UCSD-AML1 (cell line): ENCODE results near the gene ADGRG4.
"Not testable (repeated sequence)": the region's sequence is repeated elsewhere in the genome, so short reads cannot be mapped to it uniquely, and the experiment has no call there.

Experiments
- DNase-seq: peaks from one replicate; lab custom pipeline; 2025; ENCODE audit not compliant: unreplicated experiment; lab: John Stamatoyannopoulos, UW

Gene ADGRG4, protein sequence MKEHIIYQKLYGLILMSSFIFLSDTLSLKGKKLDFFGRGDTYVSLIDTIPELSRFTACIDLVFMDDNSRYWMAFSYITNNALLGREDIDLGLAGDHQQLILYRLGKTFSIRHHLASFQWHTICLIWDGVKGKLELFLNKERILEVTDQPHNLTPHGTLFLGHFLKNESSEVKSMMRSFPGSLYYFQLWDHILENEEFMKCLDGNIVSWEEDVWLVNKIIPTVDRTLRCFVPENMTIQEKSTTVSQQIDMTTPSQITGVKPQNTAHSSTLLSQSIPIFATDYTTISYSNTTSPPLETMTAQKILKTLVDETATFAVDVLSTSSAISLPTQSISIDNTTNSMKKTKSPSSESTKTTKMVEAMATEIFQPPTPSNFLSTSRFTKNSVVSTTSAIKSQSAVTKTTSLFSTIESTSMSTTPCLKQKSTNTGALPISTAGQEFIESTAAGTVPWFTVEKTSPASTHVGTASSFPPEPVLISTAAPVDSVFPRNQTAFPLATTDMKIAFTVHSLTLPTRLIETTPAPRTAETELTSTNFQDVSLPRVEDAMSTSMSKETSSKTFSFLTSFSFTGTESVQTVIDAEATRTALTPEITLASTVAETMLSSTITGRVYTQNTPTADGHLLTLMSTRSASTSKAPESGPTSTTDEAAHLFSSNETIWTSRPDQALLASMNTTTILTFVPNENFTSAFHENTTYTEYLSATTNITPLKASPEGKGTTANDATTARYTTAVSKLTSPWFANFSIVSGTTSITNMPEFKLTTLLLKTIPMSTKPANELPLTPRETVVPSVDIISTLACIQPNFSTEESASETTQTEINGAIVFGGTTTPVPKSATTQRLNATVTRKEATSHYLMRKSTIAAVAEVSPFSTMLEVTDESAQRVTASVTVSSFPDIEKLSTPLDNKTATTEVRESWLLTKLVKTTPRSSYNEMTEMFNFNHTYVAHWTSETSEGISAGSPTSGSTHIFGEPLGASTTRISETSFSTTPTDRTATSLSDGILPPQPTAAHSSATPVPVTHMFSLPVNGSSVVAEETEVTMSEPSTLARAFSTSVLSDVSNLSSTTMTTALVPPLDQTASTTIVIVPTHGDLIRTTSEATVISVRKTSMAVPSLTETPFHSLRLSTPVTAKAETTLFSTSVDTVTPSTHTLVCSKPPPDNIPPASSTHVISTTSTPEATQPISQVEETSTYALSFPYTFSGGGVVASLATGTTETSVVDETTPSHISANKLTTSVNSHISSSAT (N-terminal part only)

GRCh38 chrX:136300721-136301120 lies at the start of gene ADGRG4:
Gene ADGRG4 (plus strand): TSS chrX:136300963. CDS start chrX:136308778, 7,815 bp downstream.
- DNase-seq, result not testable (repeated sequence)

DNA sequence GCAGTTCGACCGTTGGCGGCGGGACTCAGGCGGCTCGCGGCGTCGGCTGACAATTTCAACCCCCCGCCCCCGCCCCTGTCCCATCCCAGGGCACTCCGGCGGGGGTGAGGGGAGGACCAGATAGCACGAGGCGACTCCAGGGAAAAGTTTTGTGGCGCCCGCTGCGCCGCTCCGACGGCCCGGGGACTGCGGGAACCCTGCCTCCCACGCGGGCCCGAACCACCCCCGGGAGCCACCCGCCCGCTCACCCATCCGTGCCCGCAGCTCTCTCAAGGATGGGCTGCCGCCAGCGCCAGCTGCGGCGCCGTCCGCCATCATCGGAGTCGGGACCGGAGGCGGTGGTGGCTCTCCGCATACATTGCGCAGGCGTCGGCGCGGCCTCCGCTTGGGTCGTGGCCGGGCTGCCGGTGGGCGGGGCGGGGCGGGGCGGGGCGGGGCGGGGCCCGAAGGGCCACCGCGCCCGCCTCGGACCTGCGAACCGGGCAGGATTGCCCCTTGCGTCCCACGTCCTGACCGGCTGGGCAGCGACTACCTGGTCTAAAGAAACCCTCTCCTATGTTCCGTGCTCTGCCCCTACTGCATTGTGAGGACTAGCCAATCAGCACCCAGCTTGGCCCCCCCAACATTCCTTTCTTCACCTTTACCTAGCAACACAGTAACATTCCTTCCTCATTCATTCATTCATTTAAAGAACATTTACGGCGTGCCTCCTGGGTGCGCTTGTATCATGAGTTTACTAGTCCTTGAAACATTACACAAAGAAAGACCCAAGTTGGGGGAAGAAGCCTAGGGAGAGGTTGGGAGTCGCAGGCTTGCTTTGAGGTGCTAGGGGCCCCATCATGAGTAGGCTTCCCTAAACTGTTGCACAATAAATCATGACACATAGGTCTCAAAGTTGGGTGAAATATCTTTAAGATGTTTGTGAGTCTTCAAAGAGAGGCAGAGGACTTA lies 49.4 kb upstream of the ADGRG4 start, which contains the start of gene MAP7D3:
Gene MAP7D3, minus strand, starts transcription at position 360 of the 951 bp plus-strand sequence. Its CDS starts 42 bp downstream, at position 318.
- DNase-seq, result peak; percentile 61

DNA sequence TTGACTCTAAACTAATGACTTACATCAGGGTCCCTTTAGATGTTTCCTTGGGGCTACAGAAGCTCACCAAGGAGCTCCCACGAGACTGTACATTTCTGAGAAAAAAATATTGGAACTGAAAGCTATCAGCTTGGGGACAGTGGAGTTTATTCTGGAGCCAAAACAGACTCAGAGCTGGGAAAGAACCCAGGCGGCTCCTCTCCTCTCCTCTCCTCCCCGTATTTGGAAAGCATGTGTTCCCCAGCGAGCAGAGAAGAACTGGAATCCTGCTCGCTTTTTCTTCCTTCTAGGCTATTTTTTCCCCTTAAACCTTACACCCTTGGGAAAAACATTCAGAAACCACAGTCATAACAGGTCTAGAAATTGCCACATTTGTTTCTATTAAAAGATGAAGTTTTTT lies 45.2 kb upstream of the ADGRG4 start:
- DNase-seq, result no peak

- DNase-seq, result no peak
These were observed 44.7 kb upstream of the ADGRG4 start for GRCh38 chrX:136256026-136256425.

DNA sequence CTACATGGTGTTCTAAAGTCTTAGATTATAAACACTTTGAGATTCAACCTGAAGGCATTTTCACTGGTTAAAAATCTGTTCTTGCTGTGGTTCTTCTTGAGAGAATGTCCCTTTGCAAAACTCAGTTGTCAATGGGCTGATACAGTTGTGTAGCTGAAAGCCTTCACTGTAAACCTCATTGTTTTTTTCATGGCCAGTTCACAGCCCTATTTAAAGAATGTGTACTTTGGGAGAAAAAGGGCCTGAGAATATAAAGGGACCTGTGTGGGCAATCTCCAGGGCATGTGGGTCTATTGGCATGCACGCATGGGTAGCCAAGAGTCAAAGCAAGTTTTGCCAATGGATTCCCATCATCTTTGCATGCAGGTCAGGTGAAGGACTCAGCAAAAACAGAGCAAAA lies 41.8 kb upstream of the ADGRG4 start:
- DNase-seq, result no peak

GRCh38 chrX:136259543-136259942 lies 41.2 kb upstream of the ADGRG4 start:
- DNase-seq, result no peak

- DNase-seq, result no peak
These were observed 40.0 kb upstream of the ADGRG4 start for GRCh38 chrX:136260776-136261175.

DNA sequence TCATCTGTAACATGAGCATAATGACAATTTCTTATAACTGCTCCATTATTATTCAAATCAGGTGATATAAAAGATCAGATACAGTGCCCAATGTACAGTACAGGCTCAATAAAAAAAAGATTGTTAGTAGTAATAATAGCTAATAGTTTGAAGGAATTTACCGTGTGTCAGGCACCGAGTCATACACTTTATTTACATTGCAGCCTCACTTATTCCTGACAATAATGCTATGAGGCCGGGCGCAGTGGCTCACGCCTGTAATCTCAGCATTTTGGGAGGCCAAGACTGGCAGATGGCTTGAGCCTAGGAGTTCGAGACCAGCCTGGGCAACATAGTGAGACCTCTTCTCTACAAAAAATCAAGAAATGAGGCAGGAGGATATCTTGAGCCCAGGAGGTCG lies 39.4 kb upstream of the ADGRG4 start:
- no peak for DNase-seq

DNA sequence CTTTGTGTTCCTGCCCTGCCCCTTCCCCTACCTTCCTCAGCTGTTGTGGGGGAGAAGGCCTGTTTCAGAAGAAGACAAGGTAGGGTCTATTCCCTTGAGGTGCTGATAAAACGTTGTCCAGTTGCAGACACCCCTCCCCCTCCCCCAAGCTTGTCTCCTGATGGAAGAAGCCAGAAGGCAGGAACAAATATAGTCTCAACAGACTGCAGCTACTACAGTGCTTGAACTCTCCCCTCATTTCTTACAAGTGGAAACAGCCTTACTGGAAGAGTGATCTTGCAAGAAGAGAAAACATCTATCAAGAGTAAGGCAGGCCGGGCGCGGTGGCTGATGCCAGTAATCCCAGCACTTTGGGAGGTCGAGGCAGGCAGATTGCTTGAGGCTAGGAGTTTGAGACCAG lies 38.5 kb upstream of the ADGRG4 start:
- DNase-seq, result no peak

GRCh38 chrX:136262812-136263315 lies 37.9 kb upstream of the ADGRG4 start:
- no peak for DNase-seq

DNA sequence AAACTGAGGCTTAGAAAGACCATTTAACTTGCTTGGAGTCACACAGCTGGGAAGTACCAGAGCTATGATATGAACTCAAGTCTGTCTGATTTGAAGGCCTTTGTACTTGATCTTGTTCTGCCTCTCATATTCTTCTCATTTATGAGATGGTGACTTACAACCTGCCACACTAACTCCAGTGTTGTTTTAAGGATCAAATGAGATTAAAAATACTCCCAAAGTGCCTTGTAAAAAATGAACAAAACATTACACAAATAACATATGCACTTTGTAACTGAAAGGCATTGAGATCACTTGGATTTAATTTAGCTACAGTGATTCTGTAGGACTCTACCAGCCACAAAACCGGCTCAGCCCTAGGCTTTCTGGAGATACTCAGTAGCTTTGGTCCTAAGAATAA lies 33.9 kb upstream of the ADGRG4 start:
- no peak for DNase-seq

- peak; percentile 9 for DNase-seq
These were observed 32.4 kb upstream of the ADGRG4 start for GRCh38 chrX:136268051-136269048.

DNA sequence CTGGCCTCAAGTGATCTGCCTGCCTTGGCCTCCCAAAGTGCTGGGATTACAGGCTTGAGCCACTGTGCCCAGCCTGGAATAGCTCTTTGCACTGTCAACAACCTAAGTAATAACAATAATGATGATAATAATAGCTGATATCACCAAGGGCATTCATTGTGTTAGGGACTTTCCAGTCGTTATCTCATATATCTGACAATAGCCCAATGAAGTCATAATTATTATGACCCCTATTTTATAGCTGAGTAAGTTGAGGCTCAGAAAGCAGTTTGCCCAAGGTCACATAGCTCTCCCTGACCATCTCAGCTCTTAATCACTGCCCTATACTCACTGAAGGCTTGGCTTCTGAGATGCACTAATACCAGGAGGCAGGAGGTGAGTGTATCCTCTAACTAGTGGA lies 30.8 kb upstream of the ADGRG4 start:
- DNase-seq, result no peak

DNA sequence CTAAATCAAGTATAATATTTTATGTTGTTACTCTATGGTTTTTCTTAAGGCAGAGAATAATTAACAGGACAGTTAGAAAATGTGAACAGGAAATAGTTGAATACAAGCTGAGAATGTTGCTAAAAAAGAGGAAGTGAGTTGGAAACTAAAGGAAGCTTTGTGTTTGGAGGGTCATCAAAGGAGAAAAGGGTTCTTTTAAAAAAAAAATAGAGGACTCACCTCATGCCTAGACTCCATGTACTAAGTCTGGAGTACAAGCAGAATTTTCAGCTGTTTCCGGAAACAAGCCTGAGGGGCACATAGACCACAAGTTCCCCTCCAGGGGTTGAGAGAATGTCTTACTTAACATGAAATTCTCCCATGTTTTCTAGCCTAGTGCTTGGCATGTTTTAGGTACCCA lies 29.5 kb upstream of the ADGRG4 start:
- no peak for DNase-seq

DNA sequence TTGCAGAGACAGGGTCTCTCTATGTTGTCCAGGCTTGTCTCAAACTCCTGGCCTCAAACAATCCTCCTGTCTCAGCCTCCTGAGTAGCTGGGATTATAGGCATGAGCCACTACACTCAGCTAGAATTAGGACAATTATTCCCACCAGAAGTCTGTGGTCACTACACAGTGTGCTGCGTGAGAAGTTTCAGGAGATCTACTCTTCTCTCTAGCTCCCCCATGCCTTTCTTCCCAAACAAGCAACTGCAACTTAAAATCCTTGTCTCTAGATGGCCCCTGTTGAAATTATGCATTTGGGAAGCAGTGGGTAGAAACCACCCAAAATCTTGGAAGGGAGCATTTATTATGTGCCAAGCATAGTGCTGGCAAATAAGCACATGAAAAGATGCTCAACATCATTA lies 28.4 kb upstream of the ADGRG4 start:
- no peak for DNase-seq

GRCh38 chrX:136273986-136274385 lies 26.8 kb upstream of the ADGRG4 start:
- DNase-seq, result no peak

DNA sequence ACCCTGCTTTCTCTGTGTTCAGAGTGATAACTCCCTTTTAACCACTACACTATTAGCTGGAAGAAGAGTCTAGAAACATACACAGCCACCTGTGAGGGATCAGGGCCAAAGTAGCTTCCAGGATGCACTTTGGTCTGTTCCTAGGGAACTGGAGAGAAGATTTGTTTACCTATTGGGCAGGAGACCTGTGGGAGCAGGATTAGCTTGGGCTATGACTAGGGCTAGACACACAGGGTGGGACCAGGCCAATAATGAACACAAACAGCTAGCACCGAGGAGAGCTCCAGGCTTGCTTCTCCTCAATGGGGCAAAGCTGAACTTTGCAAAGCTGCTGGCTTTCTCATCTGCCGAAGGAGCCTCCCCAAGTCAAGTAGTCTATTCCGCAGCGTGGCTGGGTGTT lies 25.2 kb upstream of the ADGRG4 start:
- DNase-seq, result no peak

GRCh38 chrX:136286375-136286774 lies 14.4 kb upstream of the ADGRG4 start:
- not testable (repeated sequence) for DNase-seq

- no peak for DNase-seq
These were observed 8.9 kb upstream of the ADGRG4 start for GRCh38 chrX:136291824-136292223.
